ENCODE data around the gene INSM1. TPM values are rescaled to one million over a fixed set of nuclear protein-coding genes. Genes with fewer than 3 reads are reported as not detected.

Gene INSM1
- polyA plus RNA-seq, 1 of the 3 experiments (the other 2 are of a cell fraction): not detected

GRCh38 chr20:20405623-20406022 lies 37.7 kb downstream of the INSM1 start:
- ChIA-PET POLR2A (no interaction called here), CTCF (no interaction called here)
- Histone ChIP-seq H3K4me2 (no peak overlapping the region), H3K9ac (no peak overlapping the region), H3K9me3 (no peaks in the 10 kb centered on the region), H3K36me3 (replicated peaks in 1 of 2; ENCODE audit: control insufficient read depth in 1 of 2, insufficient read depth in 2 of 2, low read length in 1 of 2) (no peaks in the 10 kb centered on the region), H3K9me2 (no peaks in the 10 kb centered on the region), H3F3A (replicated peaks; ENCODE audit: insufficient read depth) (no peaks in the 10 kb centered on the region), H3K27ac (ENCODE audit: low read depth in 2 of 2, low read length in 1 of 2) (no peak overlapping the region), H3K27me3 (ENCODE audit: insufficient read depth) (no peaks in the 10 kb centered on the region), H3K79me2 (ENCODE audit: insufficient read depth) (no peaks in the 10 kb centered on the region), H4K20me1 (ENCODE audit: insufficient read depth) (no peaks in the 10 kb centered on the region), H3K4me1 (ENCODE audit: control insufficient read depth in 1 of 2, insufficient read depth in 2 of 2, low read depth in 1 of 2, low read length in 1 of 2) (peaks cover 0 to 11% of the 10 kb centered on the region in 2 experiments; a peak in 3 of 4 replicates), H3K4me3 (ENCODE audit: low read depth in 2 of 2, low read length in 1 of 2) (no peak overlapping the region), H2AFZ (ENCODE audit: low read depth) (no peak overlapping the region)
- WGBS (ENCODE audit: low lambda C conversion rate): 73% methylated on average over 10 of the region's 10 CpGs
- TF ChIP-seq REST (IDR thresholded peaks at IDR 0.05; ENCODE audit: low read depth, low read length) (no peak), FOXM1 (IDR thresholded peaks at IDR 0.05; ENCODE audit: low read depth) (no peak), NFIC (IDR thresholded peaks at IDR 0.05; ENCODE audit: borderline replicate concordance) (no peak), GABPA (IDR thresholded peaks at IDR 0.05; ENCODE audit: low read depth) (no peak), JUND (IDR thresholded peaks at IDR 0.05) (no peak)
- DNase-seq: no peak

DNA sequence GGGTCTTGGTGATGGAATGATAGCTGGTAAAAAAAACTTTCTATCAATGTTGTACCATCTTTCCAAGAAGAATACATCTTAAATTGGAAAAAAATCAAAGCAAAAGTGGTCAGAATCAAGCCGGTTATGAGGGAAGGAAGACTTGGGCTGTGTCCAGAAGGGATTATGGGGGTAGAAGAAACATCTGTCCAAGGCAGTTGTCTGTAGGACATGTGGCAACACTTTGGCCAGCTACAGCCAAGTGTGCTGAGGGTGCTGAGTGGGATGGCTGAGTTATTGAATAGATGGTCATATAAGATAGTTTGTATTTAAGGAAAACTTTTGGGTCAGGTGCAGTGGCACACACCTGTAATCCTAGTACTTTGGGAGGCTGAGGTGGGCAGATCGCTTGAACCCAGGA lies 38.4 kb downstream of the INSM1 start:
- Histone ChIP-seq H3K4me1 (ENCODE audit: control insufficient read depth in 1 of 2, insufficient read depth in 2 of 2, low read depth in 1 of 2, low read length in 1 of 2) (peaks cover 0 to 16% of the 10 kb centered on the region in 2 experiments; a peak in 3 of 4 replicates), H3K36me3 (replicated peaks in 1 of 2; ENCODE audit: control insufficient read depth in 1 of 2, insufficient read depth in 2 of 2, low read length in 1 of 2) (no peaks in the 10 kb centered on the region), H3K4me3 (ENCODE audit: low read depth in 2 of 2, low read length in 1 of 2) (no peak overlapping the region), H2AFZ (ENCODE audit: low read depth) (no peak overlapping the region), H4K20me1 (ENCODE audit: insufficient read depth) (no peaks in the 10 kb centered on the region), H3K9me3 (no peaks in the 10 kb centered on the region), H3K9me2 (no peaks in the 10 kb centered on the region), H3K27ac (ENCODE audit: low read depth in 2 of 2, low read length in 1 of 2) (no peak overlapping the region), H3F3A (replicated peaks; ENCODE audit: insufficient read depth) (no peaks in the 10 kb centered on the region), H3K9ac (no peak overlapping the region), H3K4me2 (no peak overlapping the region), H3K27me3 (ENCODE audit: insufficient read depth) (no peaks in the 10 kb centered on the region), H3K79me2 (ENCODE audit: insufficient read depth) (no peaks in the 10 kb centered on the region)
- CTCF ChIA-PET: no interaction called here
- POLR2A ChIA-PET: no interaction called here
- no peak for DNase-seq
- WGBS (ENCODE audit: low lambda C conversion rate): 80% methylated on average over 2 of the region's 2 CpGs
- TF ChIP-seq RXRA (IDR thresholded peaks at IDR 0.05; ENCODE audit: borderline replicate concordance, low read depth) (no peak), SIN3A (IDR thresholded peaks at IDR 0.05; ENCODE audit: borderline replicate concordance, low read depth, low read length) (no peak), EP300 (IDR thresholded peaks at IDR 0.05; ENCODE audit: borderline replicate concordance in 1 of 2, low read depth in 1 of 2, low read length in 1 of 2) (no peak), TEAD4 (IDR thresholded peaks at IDR 0.05; ENCODE audit: borderline replicate concordance, insufficient read depth) (no peak)

Measured in SK-N-SH (cell line).